ENCODE results near the gene BSPRY.
"Not testable (repeated sequence)": the region's sequence is repeated elsewhere in the genome, so short reads cannot be mapped to it uniquely, and the experiment has no call there.

BSPRY gene

DNA sequence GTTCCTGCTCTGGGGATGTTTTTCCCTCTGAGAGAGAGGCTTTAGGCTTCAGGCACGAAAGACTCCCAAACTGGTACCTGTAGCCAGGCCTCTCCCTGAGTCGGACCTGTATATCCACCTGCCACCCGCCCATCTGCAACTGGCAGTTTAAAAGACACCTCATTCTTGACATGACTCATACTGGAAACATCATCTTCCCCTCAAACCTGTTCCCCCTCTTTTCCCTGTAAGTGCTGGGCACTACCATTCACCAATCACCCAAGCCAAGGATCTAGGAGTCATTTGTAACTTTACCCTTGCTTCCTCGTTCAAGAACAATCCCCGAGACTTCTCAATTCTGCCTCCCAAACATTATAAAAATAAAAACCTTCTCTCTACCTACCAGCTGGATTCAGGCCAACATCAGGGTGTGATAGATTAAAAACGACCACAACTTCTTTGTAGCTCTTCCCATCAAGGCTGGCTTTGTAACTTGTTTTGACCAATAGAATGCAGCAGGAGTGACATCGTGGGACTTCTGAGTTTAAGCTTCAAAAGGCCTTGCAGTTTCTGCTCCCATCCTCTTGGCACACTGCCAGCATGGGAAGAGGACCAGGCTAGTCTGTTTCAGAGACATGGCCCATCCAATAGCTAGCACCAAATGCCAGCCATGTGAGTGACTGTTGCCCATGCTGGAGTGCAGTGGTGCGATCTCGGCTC, 7.5 kb upstream of the BSPRY start:
- no peak for DNase-seq (ENCODE audit: low read depth)

DNA sequence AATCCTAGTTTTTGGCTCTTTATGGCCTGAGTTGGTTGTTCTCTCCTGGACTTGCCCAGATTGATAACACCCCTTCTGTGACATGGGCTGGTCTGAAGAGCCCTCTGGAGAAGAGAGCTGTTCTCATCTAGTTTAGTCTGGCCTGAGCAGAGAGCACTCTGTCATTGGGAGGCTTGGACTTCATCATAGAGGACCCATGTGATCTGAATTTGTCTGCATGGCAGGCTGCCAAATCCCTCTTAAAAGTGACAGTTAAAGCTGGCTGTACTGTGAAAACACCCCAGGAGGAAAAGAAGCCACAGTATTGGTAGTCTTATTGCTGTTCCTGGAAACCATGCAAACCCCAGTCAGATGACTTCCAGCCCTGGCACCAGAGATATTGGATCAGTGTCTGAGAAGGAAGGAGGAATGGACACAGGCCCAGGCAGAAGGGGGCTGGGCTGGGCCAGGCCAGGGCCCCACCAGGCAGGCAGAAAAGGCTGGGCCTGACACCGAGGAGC, 5.6 kb upstream of the BSPRY start:
- no peak for DNase-seq (ENCODE audit: low read depth)

DNA sequence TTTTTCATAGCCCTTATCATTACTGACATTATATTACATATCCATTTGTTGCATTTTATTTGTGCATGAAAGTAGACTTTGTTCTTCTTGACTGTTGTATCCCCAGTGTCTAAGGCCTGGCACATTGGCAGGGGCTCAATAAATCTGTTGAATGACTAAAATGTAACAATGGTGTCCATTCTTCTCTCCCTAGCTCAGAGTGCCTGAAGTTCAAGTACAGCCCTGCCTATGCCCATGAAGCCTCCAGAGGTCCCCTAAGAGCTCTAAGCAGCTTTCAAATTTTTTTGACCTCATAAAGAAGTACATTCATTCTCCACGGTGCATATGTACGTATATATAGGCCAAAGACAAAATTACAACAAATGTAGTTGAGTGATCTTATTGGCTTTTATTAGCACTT, 4.2 kb upstream of the BSPRY start:
- no peak for DNase-seq (ENCODE audit: low read depth)

DNA sequence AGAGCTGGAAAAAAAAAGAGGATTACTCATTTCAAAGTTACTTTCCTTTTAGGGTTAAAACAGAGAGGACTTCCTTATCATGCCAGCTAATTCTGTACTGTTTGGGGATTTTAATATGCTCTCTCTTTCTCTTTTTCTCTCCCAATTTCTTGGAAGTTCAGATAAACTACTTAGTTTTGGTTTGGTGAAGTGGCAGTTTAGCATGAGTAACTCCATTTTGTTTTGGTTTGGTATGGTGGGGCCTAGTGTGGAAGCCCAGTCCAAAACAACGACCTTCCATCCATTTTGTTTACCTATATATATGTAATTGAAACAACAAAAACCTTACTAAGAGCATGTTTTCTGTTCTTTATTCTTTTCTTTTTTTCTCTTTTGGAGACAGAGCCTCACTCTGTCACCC, 3.7 kb upstream of the BSPRY start:
- DNase-seq (ENCODE audit: low read depth), result no peak

DNA sequence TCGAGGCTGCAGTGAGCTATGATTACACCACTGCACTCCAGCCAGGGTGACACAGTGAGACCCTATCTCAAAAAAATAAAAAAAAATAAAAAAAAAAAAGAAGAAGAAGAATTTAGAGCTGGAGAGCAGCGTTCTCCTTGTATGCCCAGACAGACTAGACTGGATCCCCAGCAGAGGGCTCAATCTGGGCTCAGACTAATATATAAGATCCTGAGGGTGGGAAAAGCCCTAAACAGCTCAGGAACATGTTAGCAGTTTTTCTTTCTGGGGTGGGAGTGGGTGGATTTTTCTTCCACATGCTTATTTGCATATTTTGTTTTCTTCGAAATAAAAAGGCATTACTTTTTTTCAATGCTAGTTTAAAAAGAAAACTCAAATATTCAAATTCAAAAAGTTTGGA, 904 bp upstream of the BSPRY start:
- DNase-seq (ENCODE audit: low read depth), result no peak

DNA sequence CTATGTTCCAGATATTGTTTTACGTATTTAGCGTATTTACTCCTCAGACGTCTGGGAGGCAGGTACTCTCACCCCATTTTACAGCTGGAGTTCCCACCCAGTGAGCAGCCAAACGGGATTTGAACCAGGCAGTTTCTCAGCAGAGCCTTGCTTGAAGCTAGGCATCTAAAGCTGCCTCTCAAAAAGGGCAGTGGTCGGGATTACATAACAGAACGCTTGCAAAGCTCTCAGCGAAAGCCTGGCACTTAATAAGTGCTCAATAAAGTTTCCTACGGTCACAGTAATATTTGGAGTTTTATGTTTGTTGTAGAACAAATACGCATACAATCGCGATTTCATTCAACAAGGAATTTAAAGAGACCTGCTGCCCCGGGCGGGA, 286 bp upstream of the BSPRY start:
- DNase-seq (ENCODE audit: low read depth), result no peak

DNA sequence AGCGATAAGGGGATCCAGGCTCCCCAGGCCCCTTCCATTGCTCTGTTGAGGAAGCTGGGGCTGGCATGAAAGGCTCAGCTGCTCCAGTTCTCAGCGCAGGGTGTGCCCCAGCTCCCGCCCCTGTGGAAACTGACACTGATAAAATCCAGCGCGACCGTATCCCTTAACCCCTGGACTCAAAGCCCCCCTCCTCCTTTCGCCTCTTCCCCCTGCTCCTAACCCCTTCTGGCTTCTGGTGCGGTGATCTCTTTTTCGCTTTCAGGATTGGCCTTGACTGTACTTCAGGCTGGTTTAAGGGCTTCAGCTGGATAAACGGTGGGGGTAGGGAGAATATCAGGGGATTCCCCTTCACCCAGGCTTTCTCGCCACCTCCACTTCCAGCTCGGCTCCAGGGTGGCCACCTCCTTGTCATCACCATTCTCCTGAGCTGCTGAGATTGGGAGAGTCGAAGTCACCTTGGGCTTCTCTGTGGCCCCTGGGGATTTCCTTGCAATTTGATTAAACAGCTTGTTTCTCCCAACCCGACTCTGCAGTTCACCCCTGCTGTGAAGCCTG, 843 bp downstream of the BSPRY start:
- DNase-seq (ENCODE audit: low read depth), result no peak

DNA sequence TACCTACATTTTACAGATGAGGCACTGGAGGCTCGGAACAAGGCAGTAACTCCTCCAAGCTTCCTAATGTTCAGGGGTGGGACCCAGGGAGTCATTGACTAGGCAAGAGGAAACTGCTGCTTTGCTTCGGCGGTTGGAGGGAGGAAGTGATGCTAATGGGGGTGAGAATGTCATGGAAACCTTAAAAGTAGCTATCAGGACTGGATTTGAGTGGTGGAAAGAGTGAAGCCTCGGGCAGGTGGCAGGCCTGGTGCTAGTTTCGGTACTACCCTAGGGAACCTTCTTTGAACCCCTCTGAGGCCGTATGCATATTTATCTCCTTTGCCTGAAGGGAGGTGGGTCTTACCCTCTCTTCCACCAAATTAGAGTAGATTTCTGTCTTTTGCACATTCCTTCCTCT, 1.6 kb downstream of the BSPRY start:
- DNase-seq (ENCODE audit: low read depth), result peak; percentile 23

DNA sequence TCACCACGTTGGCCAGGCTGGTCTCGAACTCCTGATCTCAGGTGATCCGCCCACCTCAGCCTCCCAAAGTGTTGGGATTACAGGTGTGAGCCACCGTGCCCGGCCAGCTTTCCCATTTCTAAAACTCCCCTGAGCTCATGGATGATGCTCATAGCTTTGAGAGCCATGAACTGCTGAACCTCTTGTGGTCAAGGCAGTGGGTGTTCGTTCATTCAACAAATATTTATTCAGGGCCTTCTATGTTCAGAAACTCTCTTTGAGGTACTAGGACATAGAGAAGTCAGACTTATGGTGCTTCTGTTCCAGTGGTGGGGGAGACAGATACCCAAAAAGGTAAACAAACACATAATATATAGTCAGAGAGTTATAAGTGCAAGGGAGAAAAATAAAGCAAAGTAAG, 2.7 kb downstream of the BSPRY start:
- DNase-seq (ENCODE audit: low read depth), result no peak

DNA sequence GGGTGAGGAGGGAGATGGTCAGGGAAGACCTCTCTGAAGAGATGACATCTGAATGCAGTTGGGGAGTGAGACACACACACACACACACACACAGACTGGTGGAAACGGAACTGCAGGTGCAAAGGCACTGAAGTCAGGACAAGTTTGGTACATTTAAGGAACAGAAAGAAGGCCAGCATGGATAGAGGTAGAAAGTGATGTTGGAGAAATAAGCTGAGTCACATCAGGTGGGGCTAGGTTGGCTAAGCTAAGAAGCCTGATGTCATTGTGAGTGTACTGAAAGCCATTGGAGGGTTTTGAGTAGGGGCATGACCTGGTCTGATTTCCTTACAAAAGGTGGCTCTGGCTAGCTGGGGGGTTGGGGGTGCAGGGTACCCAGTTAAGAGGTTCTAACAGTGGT, 3.1 kb downstream of the BSPRY start:
- no peak for DNase-seq (ENCODE audit: low read depth)

DNA sequence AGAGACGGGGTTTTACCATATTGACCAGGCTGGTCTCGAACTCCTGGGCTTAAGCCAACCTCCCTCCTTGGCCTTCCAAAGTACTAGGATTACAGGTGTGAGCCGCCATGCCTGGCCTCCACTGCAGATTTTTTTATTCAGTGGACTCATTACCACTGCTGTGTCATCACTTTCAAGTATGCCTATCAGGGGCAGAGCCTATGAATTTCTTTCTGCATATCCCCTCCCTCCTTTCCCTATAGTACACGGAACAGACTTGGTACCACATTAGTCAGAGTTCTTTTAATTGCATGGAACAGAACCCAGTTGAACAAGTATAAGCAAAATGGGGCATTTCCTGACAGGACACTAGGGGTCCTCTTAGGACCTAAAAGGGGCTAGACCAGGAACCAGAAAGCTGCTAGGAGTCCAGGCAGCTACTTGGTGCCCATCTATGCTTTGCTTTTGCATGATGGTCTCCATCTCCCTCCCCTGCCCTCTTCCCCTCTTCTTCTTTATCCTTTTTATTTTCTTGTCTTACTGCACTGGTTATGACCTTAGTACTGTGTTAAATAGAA, 5.8 kb downstream of the BSPRY start:
- no peak for DNase-seq (ENCODE audit: low read depth)

DNA sequence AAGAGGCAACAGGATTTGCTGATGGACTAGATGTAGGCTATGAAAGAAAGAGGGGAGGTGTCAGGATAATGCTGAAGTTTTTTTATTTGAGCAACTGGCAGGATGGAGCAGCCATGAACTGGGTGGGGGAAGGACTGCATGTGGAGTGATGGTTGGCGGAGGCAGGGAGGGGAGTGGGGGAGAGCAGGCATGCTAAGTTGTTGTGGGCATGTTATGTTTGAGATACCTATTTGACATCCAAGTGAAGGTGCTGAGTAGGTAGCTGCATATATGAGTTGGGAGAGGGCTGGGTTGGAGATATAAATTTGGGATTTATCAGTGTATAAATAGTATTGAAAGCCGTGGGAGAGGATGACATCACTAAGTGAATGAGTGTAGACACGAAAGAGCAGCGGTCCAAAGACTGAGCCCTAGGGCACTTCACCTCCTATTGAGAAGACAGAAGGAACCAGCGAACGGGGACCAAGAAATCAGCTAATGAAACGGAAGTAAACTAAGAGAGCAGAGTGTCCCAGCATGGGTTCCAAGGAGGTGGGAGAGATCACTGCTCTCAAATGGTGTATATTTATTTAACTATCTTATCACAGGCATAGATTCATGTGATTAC, 7.4 kb downstream of the BSPRY start:
- no peak for DNase-seq (ENCODE audit: low read depth)

DNA sequence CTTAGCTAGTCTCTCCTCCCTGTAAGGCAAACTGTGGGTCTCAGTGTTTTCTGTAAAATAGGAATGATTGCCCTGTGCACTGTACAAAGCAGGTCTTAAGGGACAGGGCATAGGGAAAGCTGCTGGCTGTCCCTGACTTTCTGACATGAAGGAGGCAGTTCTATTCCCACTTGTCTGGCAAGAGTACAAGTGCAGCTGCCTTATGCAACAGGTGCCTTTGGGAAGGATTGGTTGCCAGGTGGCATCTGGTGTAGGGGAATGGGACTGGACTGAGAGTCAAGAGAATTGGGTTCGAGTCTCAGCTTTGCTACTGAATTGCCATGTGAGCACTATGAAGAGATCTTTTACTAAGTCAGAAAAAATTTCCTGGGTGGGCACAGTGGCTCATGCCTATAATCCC, 10.0 kb downstream of the BSPRY start:
- DNase-seq (ENCODE audit: low read depth), result no peak

DNA sequence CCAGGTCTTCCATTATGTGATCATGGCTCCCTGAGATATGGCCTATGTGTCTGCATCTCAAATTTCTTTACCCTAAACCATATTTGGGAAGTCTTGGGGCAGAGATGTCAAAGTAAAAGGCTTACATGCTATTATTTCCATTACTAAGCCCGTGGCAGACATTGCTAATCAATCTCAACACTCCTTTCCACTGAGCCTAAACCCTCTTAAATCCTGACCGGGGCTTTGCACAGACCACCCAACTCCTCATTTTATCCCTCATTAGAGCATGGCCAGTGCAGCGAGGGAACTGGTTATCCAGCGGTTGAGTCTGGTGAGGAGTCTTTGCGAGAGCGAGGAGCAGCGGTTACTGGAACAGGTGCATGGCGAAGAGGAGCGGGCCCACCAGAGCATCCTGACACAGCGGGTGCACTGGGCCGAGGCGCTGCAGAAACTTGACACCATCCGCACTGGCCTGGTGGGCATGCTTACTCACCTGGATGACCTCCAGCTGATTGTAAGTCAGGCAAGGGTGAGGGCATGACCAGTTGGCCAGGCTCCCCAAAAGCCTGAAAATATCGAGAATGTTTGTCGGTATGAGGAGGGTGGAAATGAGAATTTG, 11.0 kb downstream of the BSPRY start:
- DNase-seq (ENCODE audit: low read depth), result no peak

DNA sequence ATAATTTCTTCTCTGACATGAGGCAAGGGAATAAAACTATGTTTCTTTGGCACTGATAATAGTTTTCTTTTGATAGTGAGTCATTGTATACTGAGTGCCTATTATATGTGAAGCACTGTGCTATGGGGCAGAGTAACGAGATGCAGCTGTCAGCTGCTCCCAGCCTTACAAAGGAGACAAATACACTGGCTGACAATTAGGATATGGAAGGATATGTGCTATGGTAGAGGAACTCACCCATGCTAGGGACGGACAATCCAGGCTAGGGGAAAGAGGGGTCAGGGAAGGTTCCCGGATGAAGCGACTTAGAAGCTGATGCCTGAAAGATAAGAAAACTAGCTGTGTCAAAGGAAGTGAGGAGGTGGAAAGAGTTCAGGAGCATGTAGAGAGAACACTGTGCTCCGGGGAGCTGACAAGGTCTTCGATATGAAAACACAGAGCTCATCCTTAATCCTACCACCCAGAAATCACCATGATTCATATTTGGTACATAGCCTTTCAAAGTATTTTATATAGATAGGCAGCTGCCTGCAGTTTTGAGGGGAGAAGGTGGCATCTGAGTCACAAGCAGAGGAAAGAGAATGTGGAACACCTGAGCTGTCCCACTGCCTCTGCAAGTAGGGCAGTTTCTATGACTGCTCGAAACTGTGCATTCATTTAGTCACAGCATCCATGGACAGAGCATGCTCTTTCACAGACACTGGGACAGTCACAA, 12.1 kb downstream of the BSPRY start:
- peak; percentile 34 for DNase-seq (ENCODE audit: low read depth)

DNA sequence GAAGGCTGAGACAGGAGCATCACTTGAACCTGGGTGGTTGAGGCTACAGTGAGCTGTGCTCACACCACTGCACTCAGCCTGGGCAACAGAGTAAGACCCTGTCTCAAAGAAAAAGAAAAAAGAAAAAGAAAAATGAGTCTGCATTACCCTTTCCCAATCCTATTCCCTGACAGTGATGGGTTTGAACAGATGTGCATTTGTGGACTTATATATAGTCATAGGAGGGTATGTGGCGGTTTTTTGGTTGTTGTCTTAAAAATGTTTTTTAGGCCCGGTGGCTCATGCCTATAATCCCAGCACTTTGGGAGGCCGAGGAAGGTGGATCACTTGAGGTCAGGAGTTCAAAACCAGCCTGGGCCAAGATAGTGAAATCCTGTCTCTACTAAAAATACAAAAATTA, 14.0 kb downstream of the BSPRY start:
- DNase-seq (ENCODE audit: low read depth), result no peak

DNA sequence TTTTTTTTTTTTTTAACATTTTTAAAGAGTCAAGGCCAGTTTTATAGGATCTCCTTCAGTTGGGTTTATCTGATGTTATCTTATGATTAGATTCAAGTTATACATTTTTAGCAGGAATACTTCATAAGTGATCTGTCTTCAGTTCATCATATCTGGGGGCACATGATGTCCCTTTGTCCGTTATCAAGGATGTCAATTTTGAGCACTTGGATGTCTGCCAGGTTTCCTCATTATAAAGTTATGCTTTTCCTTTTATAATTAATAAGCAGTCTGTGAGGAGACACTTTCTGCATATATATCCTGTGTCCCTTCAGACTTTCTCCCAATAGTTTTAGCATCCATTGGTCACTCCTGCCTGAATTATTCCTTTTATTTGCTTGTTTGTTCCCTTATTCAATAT, 15.6 kb downstream of the BSPRY start:
- no peak for DNase-seq (ENCODE audit: low read depth)

DNA sequence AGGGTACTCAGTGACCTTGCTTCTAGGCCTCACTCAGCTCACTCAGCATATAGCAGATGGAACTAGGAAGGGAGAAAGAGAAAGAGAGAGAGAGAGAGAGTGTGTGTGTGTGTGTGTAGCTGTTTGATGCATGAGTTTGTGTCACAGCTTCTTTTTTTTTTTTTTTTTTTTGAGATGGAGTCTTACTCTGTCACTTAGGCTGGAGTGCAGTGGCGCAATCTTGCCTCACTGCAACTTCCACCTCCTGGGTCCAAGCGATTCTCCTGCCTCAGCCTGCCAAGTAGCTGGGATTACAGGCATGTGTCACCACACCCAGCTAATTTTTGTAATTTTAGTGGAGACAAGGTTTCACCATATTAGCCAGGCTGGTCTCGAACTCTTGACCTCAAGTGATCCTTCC, 16.3 kb downstream of the BSPRY start:
- DNase-seq (ENCODE audit: low read depth), result not testable (repeated sequence)

DNA sequence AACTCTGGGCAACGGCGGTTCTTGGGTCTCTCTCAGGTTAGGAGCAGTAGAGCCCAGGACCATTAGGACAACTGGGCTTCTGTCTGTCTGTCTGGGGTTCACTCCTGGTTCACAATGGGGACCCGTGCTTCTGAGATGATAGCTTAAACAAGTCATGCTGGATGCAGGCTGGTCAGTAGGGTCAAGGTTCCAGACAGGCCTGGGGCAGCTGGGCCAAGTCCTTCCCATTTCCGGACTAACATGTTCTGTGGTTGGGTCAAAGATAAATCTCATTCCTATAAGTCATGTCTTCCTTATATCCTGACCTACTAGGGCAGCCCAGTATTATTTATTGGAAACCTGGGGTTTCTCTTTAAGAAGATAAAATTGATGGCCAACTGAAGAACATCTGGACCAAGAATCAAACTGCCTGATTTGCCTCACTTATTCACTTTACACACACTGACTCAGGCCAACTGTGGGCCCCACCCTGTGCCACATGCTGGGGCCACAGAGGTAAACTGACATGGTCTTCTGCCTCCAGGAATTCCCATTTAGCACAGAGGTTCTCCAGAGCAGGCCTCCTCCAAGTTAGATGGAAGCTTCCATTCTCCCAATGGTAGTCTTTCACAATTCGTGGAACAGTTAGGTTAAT, 19.1 kb downstream of the BSPRY start:
- no peak for DNase-seq (ENCODE audit: low read depth)

DNA sequence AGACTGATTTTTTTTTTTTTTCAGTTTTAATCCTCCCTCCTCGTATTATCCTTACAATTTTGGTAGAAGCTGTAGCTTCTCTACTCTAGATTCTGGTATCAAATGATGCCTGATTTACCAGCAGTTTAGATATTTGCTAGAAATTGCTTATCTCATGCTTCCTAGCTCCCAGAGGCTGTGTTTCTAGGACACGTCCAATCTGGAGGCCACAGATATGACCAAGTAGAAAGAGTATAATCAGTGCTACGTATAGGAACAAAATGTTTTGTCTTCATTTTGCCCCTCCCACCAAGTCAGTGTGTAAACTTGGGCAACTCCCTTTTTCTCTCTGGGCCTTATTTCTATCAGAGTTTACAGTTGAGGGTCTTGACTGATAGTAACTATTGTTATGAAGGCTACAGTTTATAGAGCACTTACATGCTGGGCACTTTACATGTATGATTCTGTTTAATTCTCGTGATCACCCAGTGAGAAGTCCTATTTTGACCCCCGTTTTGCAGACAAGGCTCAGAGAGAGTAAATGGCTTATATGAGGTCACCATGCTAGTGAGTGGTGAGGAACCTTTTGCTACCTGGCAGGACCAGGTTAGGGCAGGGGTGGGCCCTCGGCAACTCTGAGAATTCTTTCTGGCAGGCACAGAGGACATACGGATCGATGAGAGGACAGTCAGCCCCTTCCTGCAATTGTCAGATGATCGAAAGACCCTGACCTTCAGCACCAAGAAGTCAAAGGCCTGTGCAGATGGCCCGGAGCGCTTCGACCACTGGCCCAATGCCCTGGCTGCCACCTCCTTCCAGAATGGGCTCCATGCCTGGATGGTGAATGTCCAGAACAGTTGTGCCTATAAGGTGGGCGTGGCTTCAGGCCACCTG, 19.9 kb downstream of the BSPRY start:
- DNase-seq (ENCODE audit: low read depth), result no peak

DNA sequence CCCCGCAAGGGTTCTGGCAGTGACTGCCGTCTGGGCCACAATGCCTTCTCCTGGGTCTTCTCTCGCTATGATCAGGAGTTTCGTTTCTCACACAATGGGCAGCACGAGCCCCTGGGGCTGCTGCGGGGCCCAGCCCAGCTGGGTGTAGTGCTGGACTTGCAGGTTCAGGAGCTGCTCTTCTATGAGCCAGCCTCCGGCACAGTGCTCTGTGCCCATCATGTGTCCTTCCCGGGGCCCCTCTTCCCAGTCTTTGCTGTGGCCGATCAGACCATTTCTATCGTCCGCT, 20.5 kb downstream of the BSPRY start:
- no peak for DNase-seq (ENCODE audit: low read depth)
